Measurements from ENCODE around the gene ROR1. TPM values are rescaled to one million over a fixed set of nuclear protein-coding genes. Genes with fewer than 3 reads are reported as not detected.

ROR1 gene
- total RNA-seq, 6 donors from 2014 or later = 19.7 to 39.8 (median 28.5) TPM

DNA sequence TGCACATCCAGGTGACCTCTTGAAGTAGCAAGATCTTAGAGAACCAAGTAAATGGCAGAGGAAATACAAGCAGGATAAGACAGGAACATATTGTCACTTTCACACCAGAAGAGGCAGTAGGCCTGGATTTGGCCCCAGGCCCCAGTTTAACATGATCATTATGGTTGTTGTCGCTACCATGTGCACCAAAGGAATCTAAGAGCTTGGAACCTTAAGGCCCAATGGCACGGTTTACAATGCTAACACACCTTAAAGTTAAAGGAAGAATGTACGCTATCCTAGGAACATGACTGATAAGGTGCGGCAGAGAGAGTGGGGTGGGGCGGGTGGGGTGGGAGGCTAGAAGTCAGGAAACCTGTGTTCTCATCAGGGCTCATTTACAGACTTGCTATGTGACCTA lies 147.5 kb downstream of the ROR1 start:
- no peak for DNase-seq

GRCh38 chr1:63921802-63922201 lies 148.0 kb downstream of the ROR1 start:
- no peaks in the 10 kb centered on the region for H3K27me3 ChIP-seq
- no peaks in the 10 kb centered on the region for H3K9me3 ChIP-seq
- no peaks in the 10 kb centered on the region for H3K36me3 ChIP-seq
- ATAC-seq (ENCODE audit: low FRiP score in 2 of 2) = no peak
- H3K4me1 ChIP-seq = peaks cover 0 to 18% (median 9%) of the 10 kb centered on the region in 4 donors
- H3K27ac ChIP-seq = peak overlapping the region in 2 of 4 donors; percentile 6 to 53
- TF ChIP-seq POLR2A (IDR thresholded peaks at IDR 0.05) (no peak), POLR2AphosphoS5 (IDR thresholded peaks at IDR 0.05) (no peak), EP300 (IDR thresholded peaks at IDR 0.05) (no peak)
- TF ChIP-seq, protein P1, sequence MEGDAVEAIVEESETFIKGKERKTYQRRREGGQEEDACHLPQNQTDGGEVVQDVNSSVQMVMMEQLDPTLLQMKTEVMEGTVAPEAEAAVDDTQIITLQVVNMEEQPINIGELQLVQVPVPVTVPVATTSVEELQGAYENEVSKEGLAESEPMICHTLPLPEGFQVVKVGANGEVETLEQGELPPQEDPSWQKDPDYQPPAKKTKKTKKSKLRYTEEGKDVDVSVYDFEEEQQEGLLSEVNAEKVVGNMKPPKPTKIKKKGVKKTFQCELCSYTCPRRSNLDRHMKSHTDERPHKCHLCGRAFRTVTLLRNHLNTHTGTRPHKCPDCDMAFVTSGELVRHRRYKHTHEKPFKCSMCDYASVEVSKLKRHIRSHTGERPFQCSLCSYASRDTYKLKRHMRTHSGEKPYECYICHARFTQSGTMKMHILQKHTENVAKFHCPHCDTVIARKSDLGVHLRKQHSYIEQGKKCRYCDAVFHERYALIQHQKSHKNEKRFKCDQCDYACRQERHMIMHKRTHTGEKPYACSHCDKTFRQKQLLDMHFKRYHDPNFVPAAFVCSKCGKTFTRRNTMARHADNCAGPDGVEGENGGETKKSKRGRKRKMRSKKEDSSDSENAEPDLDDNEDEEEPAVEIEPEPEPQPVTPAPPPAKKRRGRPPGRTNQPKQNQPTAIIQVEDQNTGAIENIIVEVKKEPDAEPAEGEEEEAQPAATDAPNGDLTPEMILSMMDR (IDR thresholded peaks at IDR 0.05) = no peak
- H3K4me3 ChIP-seq = no peak overlapping the region
- no peak for DNase-seq

More for the DNA sequence above, 147.5 kb downstream of the ROR1 start:
- H3K36me3 ChIP-seq = no peaks in the 10 kb centered on the region
- TF ChIP-seq, protein P1 (IDR thresholded peaks at IDR 0.05) = no peak
- TF ChIP-seq EP300 (IDR thresholded peaks at IDR 0.05) = no peak
- TF ChIP-seq POLR2A (IDR thresholded peaks at IDR 0.05) = no peak
- no peak for TF ChIP-seq POLR2AphosphoS5 (IDR thresholded peaks at IDR 0.05)
- H3K4me3 ChIP-seq = no peak overlapping the region
- no peaks in the 10 kb centered on the region for H3K27me3 ChIP-seq
- no peaks in the 10 kb centered on the region for H3K9me3 ChIP-seq
- peak overlapping the region in 2 of 4 donors; percentile 49 to 53 for H3K27ac ChIP-seq
- 68 to 84% methylated on average over 3 to 5 of the region's 5 CpGs for whole genome bisulfite sequencing, 2 donors
- peak; percentile 20 to 71 for ATAC-seq (ENCODE audit: low FRiP score in 2 of 2)
- peaks cover 0 to 18% (median 9%) of the 10 kb centered on the region in 4 donors for H3K4me1 ChIP-seq

GRCh38 chr1:63922848-63923247 lies 149.0 kb downstream of the ROR1 start:
- ATAC-seq (ENCODE audit: low FRiP score in 2 of 2) (no peak), DNase-seq (no peak)
- WGBS, 2 donors = 69 to 74% methylated on average over 6 of the region's 6 CpGs
- no peaks in the 10 kb centered on the region for H3K36me3 ChIP-seq
- no peaks in the 10 kb centered on the region for H3K27me3 ChIP-seq
- H3K4me1 ChIP-seq = peaks cover 0 to 18% (median 9%) of the 10 kb centered on the region in 4 donors
- H3K9me3 ChIP-seq = no peaks in the 10 kb centered on the region
- H3K27ac ChIP-seq = peak overlapping the region in 2 of 4 donors; percentile 6 to 10
- TF ChIP-seq, protein P1 (IDR thresholded peaks at IDR 0.05) = no peak
- TF ChIP-seq POLR2A (IDR thresholded peaks at IDR 0.05) (no peak), POLR2AphosphoS5 (IDR thresholded peaks at IDR 0.05) (no peak), EP300 (IDR thresholded peaks at IDR 0.05) (no peak)
- H3K4me3 ChIP-seq = no peak overlapping the region

DNA sequence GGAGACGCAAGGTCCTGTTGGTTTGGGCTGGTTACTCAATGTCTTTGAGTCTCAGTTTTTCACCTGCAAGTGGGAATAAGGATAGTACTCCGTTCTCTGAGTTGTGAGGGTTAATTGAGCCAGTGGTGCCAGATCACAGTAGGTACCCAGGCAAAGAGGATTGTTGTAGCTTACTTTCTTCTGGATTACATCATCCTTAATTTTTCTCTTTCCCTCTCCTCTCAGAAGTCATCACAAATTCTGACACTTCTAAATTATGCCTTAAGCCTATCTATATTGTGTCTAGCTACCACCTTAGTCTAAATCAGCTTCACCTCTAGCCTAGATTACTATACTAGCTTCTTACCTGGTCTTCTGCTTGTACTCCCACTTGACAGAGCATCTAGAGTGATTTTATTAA lies 149.5 kb downstream of the ROR1 start:
- no peaks in the 10 kb centered on the region for H3K36me3 ChIP-seq
- H3K27me3 ChIP-seq = no peaks in the 10 kb centered on the region
- ATAC-seq (ENCODE audit: low FRiP score in 2 of 2) = no peak
- no peak for DNase-seq
- WGBS, 2 donors = 95% methylated on average over 2 of the region's 2 CpGs
- TF ChIP-seq POLR2AphosphoS5 (IDR thresholded peaks at IDR 0.05) = no peak
- no peak for TF ChIP-seq POLR2A (IDR thresholded peaks at IDR 0.05)
- TF ChIP-seq EP300 (IDR thresholded peaks at IDR 0.05) = no peak
- TF ChIP-seq, protein P1 (IDR thresholded peaks at IDR 0.05) = no peak
- H3K27ac ChIP-seq = peak overlapping the region in 1 of 4 donors; percentile 10
- H3K4me1 ChIP-seq = peaks cover 0 to 20% (median 11%) of the 10 kb centered on the region in 4 donors
- H3K9me3 ChIP-seq = no peaks in the 10 kb centered on the region
- H3K4me3 ChIP-seq = no peak overlapping the region

DNA sequence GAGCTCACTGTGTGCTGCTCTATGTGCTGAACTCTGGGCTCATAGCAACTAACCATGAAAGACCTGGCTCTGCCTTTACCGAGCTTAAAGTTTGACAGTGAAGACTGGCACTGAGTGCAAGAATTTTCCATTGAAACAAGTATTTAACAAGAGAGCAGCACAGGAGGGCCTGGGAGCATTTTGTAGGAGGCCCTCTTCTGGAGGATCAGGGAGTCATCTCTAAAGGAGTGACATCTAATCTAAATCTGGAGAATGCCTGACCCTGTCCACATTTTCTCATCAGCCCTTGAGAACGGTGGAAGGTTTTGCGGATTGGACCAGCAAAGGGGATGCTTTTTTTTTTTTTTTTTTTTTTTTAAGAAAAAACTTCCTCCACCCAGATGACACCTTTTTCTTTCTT lies 150.8 kb downstream of the ROR1 start:
- no peak for DNase-seq
- Histone ChIP-seq H3K36me3 (no peaks in the 10 kb centered on the region), H3K27ac (no peak overlapping the region), H3K4me1 (peaks cover 8 to 20% (median 12%) of the 10 kb centered on the region in 4 donors), H3K4me3 (no peak overlapping the region), H3K9me3 (no peaks in the 10 kb centered on the region), H3K27me3 (no peaks in the 10 kb centered on the region)
- 88 to 94% methylated on average over 3 of the region's 3 CpGs for WGBS, 2 donors
- no peak for TF ChIP-seq POLR2A (IDR thresholded peaks at IDR 0.05)
- no peak for TF ChIP-seq POLR2AphosphoS5 (IDR thresholded peaks at IDR 0.05)
- no peak for TF ChIP-seq EP300 (IDR thresholded peaks at IDR 0.05)
- TF ChIP-seq, protein P1 (IDR thresholded peaks at IDR 0.05) = no peak
- ATAC-seq (ENCODE audit: low FRiP score in 2 of 2) = no peak
